Cerebellar cortex (tissue), 1 donor: ENCODE results near the gene ATPAF1.
"Not testable (repeated sequence)": the region's sequence is repeated elsewhere in the genome, so short reads cannot be mapped to it uniquely, and the experiment has no call there.

Source experiments
- DNase-seq: peaks from one replicate; pipeline ENCODE4 v3.0.0-alpha.2; 2015; ENCODE audit warnings: low spot score

ATPAF1 gene

DNA sequence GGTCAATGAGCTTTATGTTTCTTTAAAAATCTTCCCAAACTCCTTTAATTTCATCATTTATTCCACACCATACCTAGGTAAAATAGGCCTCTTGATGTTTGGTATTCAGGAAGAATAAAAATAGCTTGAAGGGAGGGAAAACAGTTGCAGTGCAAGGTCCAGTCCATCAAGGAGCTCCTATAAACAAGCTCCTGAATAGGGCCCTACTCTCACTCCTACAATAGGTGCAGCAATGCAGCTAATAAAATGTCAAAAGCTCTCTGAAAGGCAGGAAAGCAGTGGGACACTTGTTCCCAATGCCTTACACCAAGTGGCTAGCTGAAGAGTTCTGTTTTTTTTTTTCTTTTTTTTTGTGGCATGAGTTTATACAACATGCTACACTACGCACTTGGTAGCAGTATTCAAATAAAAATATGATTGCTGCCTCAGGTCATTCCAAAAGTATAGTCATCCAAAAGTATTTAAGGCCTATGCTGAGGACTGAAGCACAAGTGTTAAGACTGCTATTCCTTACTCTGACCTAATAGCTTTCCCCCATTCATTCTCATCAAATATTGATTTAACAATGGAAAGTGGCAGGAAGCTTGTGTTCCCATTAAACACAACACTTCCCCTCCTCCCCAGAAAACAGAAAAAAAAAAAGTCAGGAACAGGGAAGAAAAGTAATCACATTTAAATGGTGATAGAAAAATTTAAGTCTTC is 13.3 kb upstream of the ATPAF1 start:
- no peak for DNase-seq

DNA sequence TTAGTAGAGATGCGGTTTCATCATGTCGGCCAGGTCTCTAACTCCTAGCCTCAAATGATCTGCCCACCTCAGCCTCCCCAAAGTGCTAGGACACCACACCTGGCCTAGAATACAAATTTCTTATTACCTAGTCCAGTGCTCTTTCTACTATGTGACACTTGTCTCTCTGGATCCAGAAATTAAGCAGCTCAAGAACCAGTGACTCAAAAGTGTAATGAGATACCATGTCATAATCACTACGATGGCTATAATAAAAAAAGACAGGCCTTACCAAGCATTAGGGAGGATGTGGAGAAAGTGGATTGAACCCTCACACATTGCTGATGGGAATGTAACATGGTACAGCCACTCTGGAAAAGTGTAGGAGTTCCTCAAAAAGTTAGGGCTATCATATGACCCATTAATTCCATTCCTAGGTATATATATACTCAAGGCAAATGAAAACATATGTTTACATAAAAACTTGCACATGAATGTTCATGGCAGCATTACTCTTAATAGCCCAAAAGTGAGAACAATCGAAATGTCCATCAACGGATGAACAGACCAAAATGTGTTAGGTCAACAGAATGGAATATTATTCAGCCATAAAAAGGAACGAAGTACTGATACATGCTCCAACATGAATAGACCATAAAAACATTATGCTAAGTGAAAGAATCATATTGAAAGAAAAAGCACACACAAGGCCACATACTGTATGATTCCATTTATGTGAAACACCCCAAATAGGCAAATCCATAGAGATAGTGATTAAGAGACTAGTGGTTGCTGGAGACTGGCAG is 11.8 kb upstream of the ATPAF1 start:
- DNase-seq = no peak

DNA sequence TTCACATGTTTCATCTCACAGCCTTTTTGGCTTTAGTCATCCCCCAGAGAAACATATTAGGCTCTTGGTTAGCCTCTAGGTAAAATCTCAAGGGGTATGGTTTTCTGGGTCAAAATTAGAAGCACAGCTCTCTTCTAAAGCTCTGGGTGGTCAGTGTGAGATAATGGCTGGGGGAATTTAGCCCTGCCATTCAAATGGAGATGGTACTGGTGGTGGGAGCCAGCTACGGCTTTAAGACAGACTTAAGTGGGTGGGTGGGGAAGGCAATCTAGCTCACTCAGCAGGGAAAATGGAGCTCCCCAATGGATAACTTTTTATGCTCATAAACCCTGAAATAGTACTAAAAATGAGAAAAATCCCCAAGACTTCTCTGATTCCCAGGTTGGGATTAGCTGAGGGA is 9.2 kb upstream of the ATPAF1 start:
- no peak for DNase-seq

DNA sequence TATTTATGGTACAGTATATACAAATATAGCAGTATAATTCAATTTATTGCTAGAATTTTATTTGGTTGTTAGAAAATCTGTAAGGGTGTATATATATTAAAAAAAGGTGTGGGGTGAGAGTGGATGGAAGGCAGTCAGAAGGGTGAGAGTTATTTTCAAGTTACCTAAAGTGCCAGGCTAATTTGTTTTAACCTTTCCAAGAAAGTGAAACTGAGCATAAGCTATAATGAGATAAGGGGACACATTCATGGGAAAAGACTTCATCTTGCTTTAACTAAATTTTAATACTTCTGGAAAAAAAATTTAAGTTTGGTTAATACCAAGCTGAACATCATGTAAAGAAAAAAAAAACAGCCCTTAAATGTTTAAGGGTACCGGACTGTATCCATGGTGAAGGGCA is 8.4 kb upstream of the ATPAF1 start:
- no peak for DNase-seq

DNA sequence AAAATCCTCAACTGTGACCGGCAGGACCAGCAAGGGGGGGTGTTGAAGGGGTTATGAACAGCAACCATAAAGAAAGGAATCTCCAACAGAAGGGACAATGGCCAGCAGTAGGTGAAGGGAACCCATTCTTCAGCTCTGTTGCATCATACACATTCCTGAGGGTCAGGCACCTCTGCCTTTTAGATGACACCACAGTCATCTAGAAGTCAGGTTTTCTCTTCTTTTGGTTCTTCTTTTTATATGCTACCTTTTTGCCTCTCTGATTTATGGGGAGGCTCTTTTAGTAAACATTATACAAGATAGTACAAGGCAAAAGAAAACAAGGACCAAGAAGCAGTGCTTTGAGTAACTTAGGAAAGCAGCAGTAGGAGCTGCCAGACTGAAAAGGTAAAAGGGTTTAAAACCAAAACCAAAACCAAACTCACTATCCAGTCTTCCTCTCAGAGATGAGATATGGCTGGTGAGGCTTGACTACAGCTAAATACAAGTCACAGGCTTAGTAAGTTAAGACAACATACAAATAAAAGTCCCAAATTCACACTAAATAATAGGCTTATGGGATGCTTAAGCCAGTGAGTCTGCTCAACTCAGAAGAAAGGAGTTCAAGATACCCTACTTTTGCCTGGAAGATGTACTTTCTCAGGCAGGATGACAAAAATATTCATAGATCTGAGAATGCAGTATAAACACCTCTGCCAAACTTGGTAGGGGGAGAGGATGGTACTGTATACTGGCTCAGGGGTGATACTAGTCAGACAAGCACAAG is 7.6 kb upstream of the ATPAF1 start:
- DNase-seq = no peak

DNA sequence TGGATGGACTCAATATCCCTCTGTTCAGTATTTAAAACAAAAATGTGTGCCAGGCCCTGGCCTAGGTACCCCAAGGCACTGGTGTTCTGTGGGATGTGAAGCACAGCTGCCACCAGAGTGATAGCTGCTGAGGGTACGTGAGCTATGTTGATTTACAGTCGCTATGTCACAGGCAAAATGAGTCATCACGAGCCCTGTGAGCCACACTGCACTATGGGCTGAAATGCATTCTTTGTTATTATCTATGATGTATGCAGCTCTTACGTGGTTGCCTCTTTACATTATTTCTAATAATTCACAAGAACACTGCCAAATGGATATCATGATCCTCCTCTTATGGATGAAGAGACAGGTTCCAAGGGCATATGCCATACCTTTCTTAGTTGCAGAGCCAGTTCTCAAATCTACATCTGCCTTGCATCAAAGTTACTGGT is 5.6 kb upstream of the ATPAF1 start:
- no peak for DNase-seq

DNA sequence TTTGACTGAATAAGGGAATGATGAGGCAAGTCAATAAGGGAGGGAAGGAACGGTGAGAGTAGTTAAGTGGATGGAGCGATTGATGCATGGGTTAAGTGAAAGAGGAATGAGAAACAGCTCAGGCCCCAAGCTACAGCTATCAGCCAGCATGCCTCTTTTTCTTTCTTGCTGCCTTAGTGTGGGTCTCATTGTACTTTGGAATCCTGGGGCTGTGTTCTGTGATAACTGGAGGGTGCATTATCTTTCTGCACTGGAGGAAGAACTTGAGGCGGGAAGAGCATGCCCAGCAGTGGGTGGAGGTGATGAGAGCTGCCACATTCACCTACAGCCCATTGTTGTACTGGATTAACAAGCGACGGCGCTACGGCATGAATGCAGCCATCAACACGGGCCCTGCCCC is 4.5 kb upstream of the ATPAF1 start:
- no peak for DNase-seq

DNA sequence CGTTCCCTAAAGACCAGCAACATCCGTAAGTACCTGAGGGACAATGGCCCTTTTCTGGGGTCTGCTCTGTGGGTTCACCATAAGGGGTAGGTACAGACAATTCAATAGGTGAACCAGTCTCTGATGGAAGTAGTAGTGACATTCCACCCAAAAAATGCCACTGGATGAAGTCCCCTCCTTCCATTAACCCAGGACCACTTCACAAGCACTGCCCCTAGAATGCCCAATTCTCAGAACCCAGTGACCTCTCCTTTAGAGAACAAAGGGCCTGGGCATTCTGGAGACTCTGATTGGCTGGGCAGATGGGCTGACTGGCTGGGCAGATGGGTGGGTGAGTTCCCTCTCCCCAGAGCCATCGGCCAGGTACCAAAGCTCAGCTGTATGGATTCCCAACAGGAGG is 3.4 kb upstream of the ATPAF1 start, which contains the start of gene TEX38:
Gene TEX38 (plus strand): TSS at position 301 of the 400 bp plus-strand sequence. CDS start 81 bp downstream, at position 382.
- DNase-seq = no peak

DNA sequence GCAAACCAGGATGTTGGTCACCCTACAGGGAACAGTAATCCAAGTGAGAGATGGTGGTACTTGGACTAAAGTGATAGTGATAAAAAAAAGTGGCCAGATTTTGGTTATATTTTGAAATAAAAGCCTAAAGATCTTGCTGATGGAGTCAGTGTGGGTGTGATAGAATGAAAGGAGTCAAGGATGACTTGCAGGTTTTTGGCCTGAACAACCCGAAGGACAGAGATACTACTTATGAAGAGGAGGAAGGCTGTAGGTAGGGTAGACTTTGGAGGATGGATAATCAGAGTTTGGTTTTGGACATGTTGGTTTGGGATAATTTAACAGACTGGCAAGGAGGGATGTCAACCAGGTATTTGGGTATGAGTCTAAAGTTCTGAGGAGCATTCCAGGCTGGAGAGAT is 2.0 kb upstream of the ATPAF1 start:
- no peak for DNase-seq

DNA sequence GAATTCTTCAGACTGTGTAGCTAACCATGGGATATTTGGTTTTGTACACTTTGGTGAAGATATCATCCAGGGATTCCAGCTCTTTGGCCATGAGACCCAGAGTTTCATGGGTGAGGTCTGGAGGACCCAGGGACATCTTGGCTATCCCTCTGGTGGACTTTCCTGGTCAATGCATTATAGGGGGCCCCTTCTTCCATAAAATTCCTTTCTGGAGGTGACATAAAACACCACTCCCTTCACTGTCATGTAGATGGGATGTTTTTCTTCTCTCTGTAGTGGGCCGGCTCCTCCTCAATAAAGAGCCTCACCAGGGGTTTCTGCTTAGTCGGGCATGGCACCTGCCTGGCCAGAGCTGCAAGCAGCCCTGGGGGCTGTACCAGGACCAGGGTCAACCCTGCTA is 2.2 kb downstream of the ATPAF1 start:
- DNase-seq = no peak

DNA sequence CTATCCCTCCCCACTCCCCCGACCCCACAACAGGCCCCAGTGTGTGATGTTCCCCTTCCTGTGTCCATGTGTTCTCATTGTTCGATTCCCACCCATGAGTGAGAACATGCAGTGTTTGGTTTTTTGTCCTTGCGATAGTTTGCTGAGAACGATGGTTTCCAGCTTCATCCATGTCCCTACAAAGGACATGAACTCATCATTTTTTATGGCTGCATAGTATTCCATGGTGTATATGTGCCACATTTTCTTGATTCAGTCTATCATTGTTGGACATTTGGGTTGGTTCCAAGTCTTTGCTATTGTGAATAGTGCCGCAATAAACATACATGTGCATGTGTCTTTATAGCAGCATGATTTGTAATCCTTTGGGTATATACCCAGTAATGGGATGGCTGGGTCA is 5.2 kb downstream of the ATPAF1 start:
- not testable (repeated sequence) for DNase-seq

DNA sequence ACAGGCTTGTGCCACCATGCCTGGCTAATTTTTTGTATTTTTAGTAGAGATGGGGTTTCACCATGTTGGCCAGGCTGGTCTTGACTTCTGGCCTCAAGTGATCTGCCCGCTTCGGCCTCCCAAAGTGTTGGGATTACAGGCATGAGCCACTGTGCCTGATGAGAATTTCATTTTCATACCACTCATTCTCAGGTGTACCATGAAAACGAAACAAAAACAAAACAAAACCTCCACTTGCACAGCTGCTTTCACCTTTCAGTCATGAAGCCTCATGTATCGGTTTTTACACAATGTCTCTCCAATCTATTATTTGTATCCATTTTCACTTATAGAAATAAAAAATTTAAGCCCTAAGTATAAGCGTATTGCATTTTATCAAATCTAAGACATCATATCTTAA is 8.0 kb downstream of the ATPAF1 start:
- DNase-seq = not testable (repeated sequence)

DNA sequence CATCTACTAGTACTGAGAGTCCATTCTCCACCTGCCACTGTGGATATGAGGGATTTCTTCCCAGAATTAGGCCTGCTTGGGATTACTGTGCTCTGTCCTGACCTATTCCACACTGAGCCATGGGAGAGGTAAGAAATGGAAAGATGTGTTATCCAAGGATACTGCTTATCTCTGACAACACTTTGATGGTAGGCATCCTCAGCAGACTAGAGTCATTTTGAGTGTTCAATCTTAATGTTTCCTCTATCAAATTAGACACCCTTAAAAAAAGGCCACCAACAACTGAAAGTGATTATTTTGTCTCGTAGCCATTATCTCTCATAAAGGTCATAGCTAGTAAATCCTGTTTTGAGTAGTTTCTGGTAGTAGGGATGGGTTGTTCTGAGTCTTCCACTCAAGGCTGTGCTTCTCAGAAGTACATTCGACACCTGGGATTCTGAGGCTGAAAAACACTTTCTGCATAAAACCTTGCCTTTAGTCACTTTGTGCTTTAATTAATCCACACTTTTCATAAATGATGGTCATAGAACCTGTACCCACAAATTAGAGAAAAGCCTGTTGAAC is 8.8 kb downstream of the ATPAF1 start:
- DNase-seq = no peak

DNA sequence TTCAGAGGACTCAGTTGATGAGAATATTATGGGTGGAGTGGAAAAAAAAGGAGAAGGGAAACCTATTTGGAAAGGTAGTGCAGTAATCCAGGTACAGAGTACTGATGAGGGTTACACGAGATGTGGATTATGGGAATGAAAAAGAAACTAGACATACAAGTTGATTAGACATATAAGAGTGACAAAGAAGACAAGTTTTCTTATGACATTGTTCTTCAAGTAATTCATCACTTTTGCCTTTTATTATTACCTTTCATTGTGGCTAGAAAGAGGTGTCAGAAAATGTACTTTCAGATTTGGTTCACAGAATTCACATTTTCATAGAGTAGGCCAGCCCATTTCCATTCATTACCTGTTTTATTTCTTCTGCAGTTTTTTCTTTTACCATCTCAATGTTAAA is 10.4 kb downstream of the ATPAF1 start:
- DNase-seq = no peak

DNA sequence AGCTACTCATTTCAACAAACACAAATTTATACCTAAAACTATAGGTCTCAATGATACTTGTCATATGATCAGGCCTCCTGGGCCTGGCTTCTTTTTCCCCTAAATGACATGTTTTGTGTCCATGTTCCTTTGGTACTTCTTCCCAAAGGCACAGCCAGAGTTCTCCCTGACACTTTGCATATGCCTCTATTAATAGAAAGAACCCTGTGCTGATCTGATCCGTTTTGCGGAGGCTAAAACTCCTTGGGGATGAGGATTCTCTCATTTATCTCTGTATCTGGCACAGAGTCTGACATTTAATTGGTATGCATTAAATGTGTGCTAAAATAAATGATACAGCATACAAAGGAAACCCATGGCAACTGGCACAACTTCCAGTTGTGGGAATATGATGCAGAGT is 11.5 kb downstream of the ATPAF1 start:
- no peak for DNase-seq

DNA sequence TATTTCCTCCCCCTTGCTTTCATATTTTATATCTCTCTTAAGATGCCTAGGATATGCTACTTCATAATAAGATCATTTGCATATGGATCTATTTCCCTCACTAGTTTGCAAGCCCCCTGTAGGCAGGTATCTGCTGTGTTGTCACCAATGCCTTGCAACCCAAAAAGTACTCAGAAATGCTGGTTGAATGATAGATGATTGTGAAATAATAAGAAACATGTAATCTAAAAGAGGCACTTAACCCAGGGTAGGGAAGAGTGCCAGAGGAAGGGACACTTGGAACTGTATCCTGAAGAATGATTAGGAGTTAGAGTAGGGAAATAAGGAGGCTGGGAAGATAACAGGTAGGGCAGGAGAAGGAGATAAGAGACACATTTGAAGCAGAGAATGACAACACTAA is 12.3 kb downstream of the ATPAF1 start:
- DNase-seq = no peak

DNA sequence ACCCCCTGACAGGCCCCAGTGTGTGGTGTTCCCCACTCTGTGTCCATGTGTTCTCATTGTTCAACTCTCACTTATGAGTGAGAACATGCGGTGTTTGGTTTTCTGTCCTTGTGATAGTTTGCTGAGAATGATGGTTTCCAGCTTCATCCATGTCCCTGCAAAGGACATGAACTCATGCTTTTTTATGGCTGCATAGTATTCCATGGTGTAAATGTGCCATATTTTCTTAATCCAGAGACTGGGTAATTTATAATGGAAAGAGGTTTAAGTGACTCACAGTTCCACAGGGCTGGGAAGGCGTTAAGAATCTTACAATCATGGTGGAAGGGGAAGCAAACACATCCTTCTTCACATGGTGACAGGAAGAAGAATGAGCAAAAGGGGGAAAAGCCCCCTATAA is 13.5 kb downstream of the ATPAF1 start:
- not testable (repeated sequence) for DNase-seq

DNA sequence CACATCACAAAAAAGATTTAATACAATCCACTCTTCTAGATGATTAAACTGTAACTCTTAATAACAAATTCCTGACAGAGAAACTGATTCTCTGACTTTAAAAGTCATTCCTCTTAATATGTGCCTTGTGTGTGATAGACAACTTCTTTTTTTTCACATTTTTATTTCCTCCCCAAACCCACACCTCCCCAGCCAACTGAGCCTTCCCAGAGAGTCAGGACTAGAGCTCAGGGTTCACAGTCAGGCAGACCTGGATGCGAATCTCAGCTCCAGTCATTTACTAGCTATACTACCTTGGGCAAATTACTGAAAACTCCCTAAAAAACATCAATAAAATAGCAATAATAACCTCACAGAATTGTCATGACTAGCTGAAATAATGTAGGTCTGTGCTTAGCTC is 14.2 kb downstream of the ATPAF1 start:
- DNase-seq = no peak

DNA sequence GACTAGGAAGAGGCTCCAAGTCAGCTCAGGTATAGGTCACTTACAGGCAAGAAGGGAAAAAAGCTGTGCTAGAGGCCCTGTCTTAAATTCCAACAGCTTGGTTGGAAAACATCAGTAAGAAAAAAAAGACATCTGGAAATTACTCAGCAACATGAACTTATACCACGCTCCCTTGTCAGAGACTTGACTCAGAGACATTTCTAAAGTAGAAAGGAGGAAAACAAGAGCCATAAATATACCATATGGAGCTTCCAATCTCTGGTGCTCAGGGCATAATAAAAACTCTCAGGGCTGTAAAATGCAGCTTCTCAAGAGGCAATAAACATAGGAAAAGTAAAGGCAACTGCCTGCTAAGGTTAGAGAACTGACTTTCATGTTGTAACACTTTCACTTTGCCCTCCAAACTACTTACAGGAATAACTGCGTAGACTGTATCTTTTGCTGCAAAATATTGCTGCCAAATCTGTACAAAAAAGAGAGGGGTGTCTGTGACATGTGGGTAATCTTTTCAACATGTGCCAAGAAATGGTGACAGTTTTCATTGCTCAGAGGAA is 14.7 kb downstream of the ATPAF1 start:
- DNase-seq = no peak

DNA sequence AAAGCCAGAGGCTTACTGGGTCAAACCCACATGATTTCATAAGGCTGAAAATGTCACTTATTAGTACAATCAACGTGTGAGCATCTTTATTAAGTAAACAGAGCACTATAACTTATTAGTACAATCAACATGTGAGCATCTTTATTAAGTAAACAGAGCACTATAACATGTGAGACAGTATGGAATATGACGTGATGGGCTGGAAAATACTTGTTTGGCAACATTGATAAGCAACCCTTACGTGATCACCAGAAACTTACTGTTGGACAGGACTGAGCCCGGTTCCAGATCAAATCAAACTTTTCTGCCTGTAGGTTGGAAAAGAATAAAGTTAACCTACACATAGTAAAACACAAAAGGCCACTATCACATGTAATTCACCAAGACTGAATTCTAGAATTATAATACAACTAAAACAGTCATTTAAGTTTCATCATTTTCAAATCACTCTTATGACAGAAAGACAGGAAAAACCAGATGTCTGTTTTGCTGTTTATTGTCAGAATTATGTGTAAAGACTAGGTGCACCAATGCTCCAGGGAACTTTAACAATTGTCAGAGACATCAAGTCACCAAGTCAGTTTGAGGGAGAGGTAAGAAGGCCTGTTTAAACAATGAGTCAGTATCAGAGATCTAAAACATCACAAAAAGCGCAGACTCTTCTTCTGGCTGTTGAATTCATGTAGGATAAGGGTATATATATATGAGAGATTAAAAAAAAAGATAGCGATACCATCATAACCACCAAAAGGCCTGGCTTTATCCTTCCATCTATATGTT is 15.7 kb downstream of the ATPAF1 start:
- DNase-seq = no peak

DNA sequence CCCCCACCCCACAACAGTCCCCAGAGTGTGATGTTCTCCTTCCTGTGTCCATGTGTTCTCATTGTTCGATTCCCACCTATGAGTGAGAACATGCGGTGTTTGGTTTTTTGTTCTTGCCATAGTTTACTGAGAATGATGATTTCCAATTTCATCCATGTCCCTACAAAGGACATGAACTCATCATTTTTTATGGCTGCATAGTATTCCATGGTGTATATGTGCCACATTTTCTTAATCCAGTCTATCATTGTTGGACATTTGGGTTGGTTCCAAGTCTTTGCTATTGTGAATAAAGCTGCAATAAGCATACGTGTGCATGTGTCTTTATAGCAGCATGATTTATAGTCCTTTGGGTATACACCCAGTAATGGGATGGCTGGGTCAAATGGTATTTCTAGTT is 17.0 kb downstream of the ATPAF1 start:
- not testable (repeated sequence) for DNase-seq
